Neural progenitor cell (in vitro differentiated cells): ENCODE measurements around the gene TBX18. TPM values are rescaled to one million over a fixed set of nuclear protein-coding genes. Genes with fewer than 3 reads are reported as not detected.

Experiments used
- DNase-seq: peaks from one replicate; pipeline ENCODE4 v3.0.0-alpha.2; 2016; ENCODE audit warnings: low spot score
- H2AFZ ChIP-seq: fragments of 200-600 bp; sonication (generic); replicated peaks from 2 replicates; pipeline ENCODE4 v1.6.1; 2016; ENCODE audit warnings: antibody characterized with exemption
- H3F3A ChIP-seq: fragments of 200-600 bp; sonication (generic); 2 replicates; pipeline ENCODE4 v1.6.1; 2016; ENCODE audit warnings: antibody characterized with exemption, low read depth
- H3K27ac ChIP-seq: fragments of 200-600 bp; sonication (generic); 2 replicates; pipeline ENCODE4 v1.5.1; 2016; ENCODE audit warnings: mild to moderate bottlenecking
- H3K27me3 ChIP-seq: fragments of 200-600 bp; sonication (generic); 2 replicates; pipeline ENCODE4 v1.6.1; 2016; ENCODE audit warnings: mild to moderate bottlenecking, moderate library complexity
- H3K36me3 ChIP-seq: fragments of 200-600 bp; sonication (generic); 2 replicates; pipeline ENCODE4 v1.5.1; 2016
- H3K4me1 ChIP-seq: fragments of 200-600 bp; sonication (generic); 2 replicates; pipeline ENCODE4 v1.6.1; 2016; ENCODE audit warnings: mixed run types
- H3K4me2 ChIP-seq: fragments of 200-600 bp; sonication (generic); 2 replicates; pipeline ENCODE4 v1.6.1; 2016
- H3K4me3 ChIP-seq: fragments of 200-600 bp; sonication (generic); 2 replicates; pipeline ENCODE4 v1.5.1; 2016
- H3K79me2 ChIP-seq: fragments of 200-600 bp; sonication (generic); 2 replicates; pipeline ENCODE4 v1.6.1; 2016; ENCODE audit warnings: low read depth
- H3K9ac ChIP-seq: fragments of 200-600 bp; sonication (generic); 2 replicates; pipeline ENCODE4 v1.6.1; 2016
- H3K9me3 ChIP-seq: fragments of 200-600 bp; sonication (generic); 2 replicates; pipeline ENCODE4 v1.5.1; 2016; ENCODE audit warnings: low read depth
- H4K20me1 ChIP-seq: fragments of 200-600 bp; sonication (generic); 2 replicates; pipeline ENCODE4 v1.6.1; 2016; ENCODE audit warnings: low read depth
- H3K27ac Mint-ChIP-seq: 3 replicates; pipeline ENCODE4 v1.8.0; 2021; ENCODE audit warnings: mixed read lengths
- H3K27me3 Mint-ChIP-seq: 2 replicates; pipeline ENCODE4 v1.8.0; 2022; ENCODE audit warnings: low read depth, mild to moderate bottlenecking, inconsistent platforms, moderate library complexity, mixed read lengths; ENCODE audit not compliant: insufficient read depth
- H3K36me3 Mint-ChIP-seq: 3 replicates; pipeline ENCODE4 v1.8.0; 2021; ENCODE audit warnings: mixed read lengths
- H3K4me1 Mint-ChIP-seq: 3 replicates; pipeline ENCODE4 v1.8.0; 2021; ENCODE audit warnings: mixed read lengths
- H3K4me3 Mint-ChIP-seq: 3 replicates; pipeline ENCODE4 v1.8.0; 2021; ENCODE audit warnings: mild to moderate bottlenecking, moderate library complexity, mixed read lengths
- H3K9me3 Mint-ChIP-seq: 3 replicates; pipeline ENCODE4 v1.8.0; 2020; ENCODE audit warnings: mixed read lengths
- CTCF ChIP-seq: fragments of 200-600 bp; sonication (generic); IDR thresholded peaks from 2 replicates; pipeline ENCODE4 v1.5.1; 2017; ENCODE audit warnings: antibody characterized with exemption, mild to moderate bottlenecking
- EZH2 ChIP-seq: fragments of 200-600 bp; sonication (generic); IDR thresholded peaks from 2 replicates; pipeline ENCODE4 v1.6.1; 2017; ENCODE audit warnings: antibody characterized with exemption, mild to moderate bottlenecking, moderate library complexity
- EZH2phosphoT487 ChIP-seq: fragments of 200-600 bp; sonication (generic); IDR thresholded peaks from 2 replicates; pipeline ENCODE4 v1.6.1; 2017; ENCODE audit warnings: antibody characterized with exemption
- total RNA-seq: library from RNA; depleted of rRNA; stranded (reverse); fragments of >200 nt; gene quantifications from 2 replicates; pipeline ENCODE4 v1.2.3, GENCODE V29; 2015; ENCODE audit warnings: low replicate concordance

The TBX18 gene
- total RNA-seq, 1 donor from 2014 or later: not detected

- Histone ChIP-seq H3K79me2 (no peaks in the 10 kb centered on the region), H3K4me1 (peaks cover 9% of the 10 kb centered on the region), H4K20me1 (no peaks in the 10 kb centered on the region), H2AFZ (no peak overlapping the region), H3K27me3 (no peaks in the 10 kb centered on the region), H3F3A (no peaks in the 10 kb centered on the region), H3K9me3 (no peaks in the 10 kb centered on the region), H3K9ac (no peak overlapping the region), H3K27ac (no peak overlapping the region), H3K4me2 (no peak overlapping the region), H3K36me3 (no peaks in the 10 kb centered on the region), H3K4me3 (no peak overlapping the region)
- peak; percentile 29 for DNase-seq
- TF ChIP-seq EZH2 (no peak), EZH2phosphoT487 (no peak), CTCF (peak; percentile 62)
- Mint-ChIP-seq H3K9me3 (peaks cover 3% of the 10 kb centered on the region), H3K4me1 (peaks cover 2% of the 10 kb centered on the region), H3K36me3 (no peaks in the 10 kb centered on the region), H3K27me3 (no peaks in the 10 kb centered on the region), H3K4me3 (no peak overlapping the region), H3K27ac (no peak overlapping the region)
Measured at GRCh38 chr6:84685983-84686584, 78.3 kb downstream of the TBX18 start.

GRCh38 chr6:84681693-84682326 is 82.6 kb downstream of the TBX18 start:
- no peaks in the 10 kb centered on the region for H3K4me1 ChIP-seq
- H3K4me3 ChIP-seq: no peak overlapping the region
- Mint-ChIP-seq H3K4me1 (no peaks in the 10 kb centered on the region), H3K27ac (no peak overlapping the region), H3K27me3 (no peaks in the 10 kb centered on the region), H3K4me3 (no peak overlapping the region), H3K36me3 (no peaks in the 10 kb centered on the region), H3K9me3 (peaks cover 3% of the 10 kb centered on the region)
- no peak for DNase-seq
- no peaks in the 10 kb centered on the region for H3F3A ChIP-seq
- H3K27me3 ChIP-seq: no peaks in the 10 kb centered on the region
- no peak for TF ChIP-seq EZH2phosphoT487
- TF ChIP-seq CTCF: no peak
- TF ChIP-seq EZH2: no peak
- no peak overlapping the region for H3K4me2 ChIP-seq
- no peaks in the 10 kb centered on the region for H4K20me1 ChIP-seq
- H3K79me2 ChIP-seq: no peaks in the 10 kb centered on the region
- no peak overlapping the region for H2AFZ ChIP-seq
- no peaks in the 10 kb centered on the region for H3K36me3 ChIP-seq
- no peak overlapping the region for H3K27ac ChIP-seq
- H3K9ac ChIP-seq: no peak overlapping the region
- H3K9me3 ChIP-seq: no peaks in the 10 kb centered on the region

- TF ChIP-seq EZH2 (no peak), EZH2phosphoT487 (no peak), CTCF (no peak)
- H3K4me1 Mint-ChIP-seq: no peaks in the 10 kb centered on the region
- H3K27me3 ChIP-seq: no peaks in the 10 kb centered on the region
- no peaks in the 10 kb centered on the region for H3K36me3 ChIP-seq
- no peaks in the 10 kb centered on the region for H3K4me1 ChIP-seq
- no peak overlapping the region for H3K4me3 Mint-ChIP-seq
- H2AFZ ChIP-seq: no peak overlapping the region
- no peaks in the 10 kb centered on the region for H3K27me3 Mint-ChIP-seq
- no peak for DNase-seq
- H3K9ac ChIP-seq: no peak overlapping the region
- no peaks in the 10 kb centered on the region for H3K36me3 Mint-ChIP-seq
- no peaks in the 10 kb centered on the region for H3K9me3 Mint-ChIP-seq
- no peaks in the 10 kb centered on the region for H3K9me3 ChIP-seq
- no peak overlapping the region for H3K4me3 ChIP-seq
- no peaks in the 10 kb centered on the region for H3F3A ChIP-seq
- no peak overlapping the region for H3K27ac Mint-ChIP-seq
- H3K79me2 ChIP-seq: no peaks in the 10 kb centered on the region
- H4K20me1 ChIP-seq: no peaks in the 10 kb centered on the region
- no peak overlapping the region for H3K4me2 ChIP-seq
- no peak overlapping the region for H3K27ac ChIP-seq
Measured at GRCh38 chr6:84675651-84676050, 88.7 kb downstream of the TBX18 start.
